SK-N-DZ (cell line): Measurements from ENCODE around the gene ZBTB24.
A peak's percentile ranks its signal among the peaks of the same experiment; 100 is the strongest.
"Not testable (repeated sequence)": the region's sequence is repeated elsewhere in the genome, so short reads cannot be mapped to it uniquely, and the experiment has no call there.

Experiments used
- DNase-seq: peaks from one replicate; pipeline ENCODE4 v3.0.0-alpha.2; 2015; ENCODE audit warnings: low spot score

Gene ZBTB24

DNA sequence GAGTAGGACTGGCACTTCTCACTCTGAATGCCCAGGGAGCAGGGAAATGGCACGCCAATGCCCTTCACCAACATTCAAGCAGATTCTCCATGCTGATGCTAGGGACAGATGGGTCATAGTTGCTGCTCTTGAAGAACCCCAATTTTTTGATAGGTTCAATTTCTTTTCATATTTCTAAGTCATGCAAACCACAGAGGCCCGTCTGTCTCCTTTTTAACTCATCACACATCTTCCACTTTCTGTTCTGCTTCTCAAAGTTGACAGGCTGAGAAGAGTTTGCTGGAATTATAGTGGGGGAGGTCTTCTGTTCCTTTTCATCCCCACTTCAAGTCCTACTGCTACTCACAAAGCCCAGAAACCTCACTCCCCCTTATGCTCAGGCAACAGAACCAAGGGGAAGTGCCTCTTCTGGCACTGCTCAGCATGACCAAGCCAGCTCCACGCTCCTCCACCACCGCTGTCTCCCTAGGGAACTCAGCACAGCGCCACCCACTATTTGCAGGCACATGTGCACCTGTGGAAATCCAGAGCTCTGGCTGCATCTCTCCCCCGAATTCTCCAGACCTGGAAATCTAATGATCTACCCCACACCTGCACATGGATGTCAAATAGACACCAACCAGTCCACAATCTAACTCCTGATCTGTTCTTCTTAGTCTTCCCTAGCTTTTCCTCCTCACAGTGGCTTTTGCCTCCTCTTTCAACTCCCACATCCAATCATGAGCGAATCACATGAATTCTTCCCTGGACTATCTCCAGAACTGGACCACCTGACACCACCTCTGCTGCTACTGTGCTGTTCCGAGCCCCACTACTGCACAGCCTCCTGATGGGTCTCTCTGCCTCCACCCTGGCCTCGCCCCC is 10.7 kb downstream of the ZBTB24 start:
- DNase-seq = no peak

DNA sequence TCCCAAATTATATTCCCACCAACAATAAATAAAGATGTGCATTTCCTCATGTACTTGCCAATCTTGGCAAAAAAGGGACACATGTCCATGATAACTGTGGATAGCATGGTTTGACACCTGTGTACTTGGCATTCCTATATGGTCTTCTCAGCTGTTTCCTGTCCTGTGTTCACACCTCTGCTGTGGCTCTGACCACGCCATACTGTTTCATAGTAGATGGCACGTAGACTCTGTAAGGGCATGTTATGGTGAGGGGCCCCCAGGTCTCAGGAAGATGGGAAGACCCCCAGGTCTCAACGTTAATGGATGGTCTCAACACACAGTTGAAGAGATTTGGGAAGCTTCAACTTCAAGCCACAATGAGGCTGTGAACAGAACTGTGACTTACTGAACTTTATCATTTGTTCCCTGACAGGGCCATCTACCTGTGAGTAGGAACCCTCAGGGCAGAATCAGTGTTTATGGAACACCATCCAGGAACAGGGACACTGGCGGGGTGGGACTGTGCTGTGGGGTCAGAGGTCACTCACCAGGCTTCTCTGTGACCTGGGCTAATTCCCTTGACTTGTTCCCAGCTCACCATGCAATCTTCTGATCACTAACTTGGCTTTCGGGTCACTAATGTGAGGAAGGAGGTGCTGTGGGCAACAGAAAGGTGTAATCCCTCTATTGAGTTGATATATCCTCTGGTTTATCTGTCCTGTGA is 11.8 kb downstream of the ZBTB24 start:
- DNase-seq = no peak

DNA sequence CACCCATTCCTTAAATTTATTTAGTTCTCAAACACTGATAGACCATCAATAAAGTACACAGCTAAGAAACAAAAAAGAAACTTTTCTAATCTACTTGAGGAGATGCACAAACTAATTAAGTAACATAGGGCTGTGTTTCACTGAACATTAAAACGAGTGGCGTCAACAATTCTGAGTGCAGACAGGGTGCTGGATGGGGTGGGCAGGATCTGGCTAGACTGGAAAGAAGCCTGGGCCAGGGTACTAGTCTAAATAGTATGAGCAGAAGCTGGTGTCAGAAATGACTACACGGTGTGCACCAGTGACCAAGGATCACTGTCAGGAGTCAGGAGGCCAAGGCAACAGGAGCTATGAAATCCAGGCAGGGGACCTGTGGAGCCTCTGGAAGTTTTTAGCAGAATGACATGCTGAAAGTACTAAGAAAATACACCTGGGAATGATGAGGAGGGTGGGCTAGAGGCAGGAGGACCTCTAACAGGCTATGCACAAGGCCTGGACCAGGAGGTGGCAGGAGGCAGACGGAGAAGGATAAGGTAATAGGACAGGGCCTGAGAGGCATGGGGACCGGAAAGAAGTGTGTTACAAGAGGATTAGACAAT is 13.3 kb downstream of the ZBTB24 start:
- no peak for DNase-seq

DNA sequence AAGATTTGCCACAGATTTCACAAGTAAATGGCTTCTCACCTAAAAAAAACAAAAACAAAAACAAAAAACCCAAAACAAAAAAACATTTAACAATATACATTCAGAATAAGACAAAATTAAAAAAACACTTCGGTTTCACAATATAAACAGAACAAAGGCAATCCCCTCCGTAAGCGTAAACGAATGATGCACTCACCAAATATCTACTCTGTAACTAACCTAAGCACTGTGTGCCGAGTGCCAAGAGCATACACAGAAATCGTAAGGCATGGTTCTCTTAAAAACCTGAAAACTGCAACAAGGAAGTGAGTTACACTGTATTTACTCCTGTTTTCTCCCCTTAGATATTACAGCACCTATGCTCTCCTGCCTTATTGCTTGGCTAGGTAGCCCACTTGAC is 15.3 kb downstream of the ZBTB24 start:
- no peak for DNase-seq

DNA sequence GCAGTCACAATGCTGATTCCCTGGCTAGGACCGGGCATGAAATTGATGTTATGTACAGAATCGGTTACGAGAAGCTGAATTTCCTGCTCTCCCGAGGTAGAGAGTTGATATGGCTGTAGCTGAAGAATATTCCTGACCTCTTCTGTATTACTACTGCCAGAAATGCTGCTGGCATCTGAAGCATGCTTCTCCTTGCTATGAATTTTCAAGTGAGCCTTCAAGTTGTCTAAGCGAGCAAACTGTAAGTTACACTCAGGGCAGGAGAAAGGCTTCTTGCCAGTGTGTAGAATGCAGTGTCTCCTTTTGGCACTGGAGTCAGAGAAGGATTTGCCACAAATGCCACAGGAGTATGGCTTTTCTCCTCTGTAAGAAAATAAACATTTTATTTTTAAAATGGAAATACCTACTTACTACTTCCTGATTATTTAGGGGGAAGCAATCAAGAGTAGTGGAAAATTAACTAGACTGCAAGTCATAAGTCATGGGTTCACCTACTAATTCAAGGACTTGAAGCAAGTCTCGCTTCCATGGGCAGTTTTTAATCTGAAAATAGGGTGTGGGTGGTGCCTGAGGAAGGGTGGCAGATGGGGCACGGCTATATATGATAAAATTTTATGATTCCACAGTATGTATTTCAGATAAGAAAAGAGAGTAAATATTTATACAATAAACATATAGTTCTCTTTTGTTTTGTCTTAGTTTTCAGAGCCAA is 16.7 kb downstream of the ZBTB24 start:
- DNase-seq = no peak

DNA sequence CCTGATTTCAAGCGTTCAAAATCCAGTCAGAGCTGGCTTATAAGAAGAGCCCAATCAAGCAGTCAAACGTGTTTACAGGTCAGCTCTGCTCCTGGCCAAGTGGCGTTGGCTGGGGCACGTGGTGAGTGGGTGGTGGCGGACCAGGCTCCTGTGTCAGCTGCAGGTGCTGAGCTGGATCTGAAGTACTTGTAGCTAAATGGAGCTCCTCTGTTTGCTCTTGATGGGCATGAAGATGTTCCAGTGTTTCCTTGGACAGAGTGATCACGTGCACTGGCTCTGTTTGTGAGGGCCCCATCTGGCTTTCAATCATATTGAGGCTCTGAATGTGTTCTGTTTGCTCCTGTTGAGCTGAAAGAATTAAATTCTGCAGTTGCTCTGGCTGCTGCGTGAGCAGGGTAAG is 17.2 kb downstream of the ZBTB24 start:
- DNase-seq = no peak

DNA sequence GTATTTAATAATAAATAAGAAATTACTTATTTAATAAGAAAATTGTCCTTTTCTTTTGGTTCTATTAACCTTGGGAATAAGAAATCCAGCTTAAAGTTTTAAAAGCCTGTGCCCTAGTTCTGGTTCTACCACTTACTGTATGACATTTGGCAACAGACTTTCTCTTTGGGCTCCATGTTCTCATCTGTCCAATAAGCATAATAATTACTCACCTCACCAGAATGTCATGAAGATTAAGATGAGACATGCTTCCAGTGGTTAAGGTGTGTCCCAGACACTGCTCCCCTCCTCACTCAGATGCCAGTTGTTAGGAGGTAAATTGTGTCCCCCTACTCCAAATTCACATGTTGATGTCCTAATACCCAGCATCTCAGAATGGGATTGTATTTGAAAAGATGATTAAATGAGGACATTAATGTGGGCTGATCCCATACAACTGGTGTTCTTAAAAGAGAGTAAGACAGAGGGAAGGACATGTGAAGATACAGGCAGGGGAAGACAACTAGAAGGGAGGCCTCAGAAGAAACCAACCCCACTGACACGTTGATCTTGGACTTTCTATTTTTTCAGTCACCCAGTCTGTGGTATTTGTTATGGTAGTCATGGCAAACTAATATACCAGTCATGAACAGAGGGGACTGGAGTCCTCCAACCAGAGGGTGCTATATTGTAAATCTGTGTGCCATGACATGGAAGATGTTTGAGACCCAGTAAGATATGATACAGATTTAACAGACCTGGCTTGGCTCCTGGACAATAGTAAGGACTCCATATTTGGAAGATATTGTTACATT is 21.1 kb downstream of the ZBTB24 start:
- no peak for DNase-seq

DNA sequence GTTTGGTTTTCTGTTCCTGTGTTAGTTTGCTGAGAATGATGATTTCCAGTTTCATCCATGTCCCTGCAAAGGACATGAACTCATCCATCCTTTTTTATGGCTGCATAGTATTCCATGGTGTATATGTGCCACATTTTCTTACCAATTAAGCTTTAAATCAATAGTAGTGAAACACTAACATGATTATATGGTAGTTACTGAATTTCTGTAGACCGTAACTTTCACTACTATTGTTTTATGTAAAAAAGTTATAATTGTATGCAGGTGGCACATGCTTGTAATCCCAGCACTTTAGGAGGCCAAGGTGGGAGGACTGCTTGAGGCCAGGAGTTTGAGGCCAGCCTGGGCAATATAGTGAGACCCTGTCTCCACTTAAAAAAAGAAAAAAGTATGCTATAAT is 21.8 kb downstream of the ZBTB24 start:
- not testable (repeated sequence) for DNase-seq

DNA sequence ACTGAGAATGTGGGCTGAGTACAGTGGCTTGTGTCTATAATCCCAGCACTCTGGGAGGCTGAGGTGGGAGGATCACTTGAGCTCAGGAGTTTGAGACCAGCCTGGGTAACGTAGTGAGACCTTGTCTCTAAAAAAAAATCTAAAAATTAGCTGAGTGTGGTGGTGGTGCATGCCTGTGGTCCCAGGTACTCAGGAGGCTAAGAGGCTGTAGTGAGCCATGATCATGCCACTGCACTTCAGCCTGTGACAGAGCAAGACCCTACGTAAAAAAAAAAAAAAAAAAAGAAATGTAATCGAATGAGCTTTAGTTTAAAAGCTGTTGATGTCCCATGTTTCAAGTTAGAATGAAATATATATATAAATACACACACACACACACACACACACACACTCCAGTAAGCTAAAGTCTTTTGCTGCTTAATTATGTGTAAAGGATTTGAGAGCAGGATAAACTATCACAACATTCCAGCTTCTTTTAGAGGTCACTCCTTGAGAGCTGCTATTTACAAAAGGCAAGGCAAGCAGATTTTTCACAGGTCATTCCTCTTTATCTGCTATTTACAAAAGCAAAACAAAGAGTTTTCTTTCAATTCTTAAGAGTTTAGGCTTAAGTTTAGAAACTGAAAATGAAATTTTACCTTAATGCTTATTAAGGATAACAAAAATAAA is 22.7 kb downstream of the ZBTB24 start:
- DNase-seq = no peak

DNA sequence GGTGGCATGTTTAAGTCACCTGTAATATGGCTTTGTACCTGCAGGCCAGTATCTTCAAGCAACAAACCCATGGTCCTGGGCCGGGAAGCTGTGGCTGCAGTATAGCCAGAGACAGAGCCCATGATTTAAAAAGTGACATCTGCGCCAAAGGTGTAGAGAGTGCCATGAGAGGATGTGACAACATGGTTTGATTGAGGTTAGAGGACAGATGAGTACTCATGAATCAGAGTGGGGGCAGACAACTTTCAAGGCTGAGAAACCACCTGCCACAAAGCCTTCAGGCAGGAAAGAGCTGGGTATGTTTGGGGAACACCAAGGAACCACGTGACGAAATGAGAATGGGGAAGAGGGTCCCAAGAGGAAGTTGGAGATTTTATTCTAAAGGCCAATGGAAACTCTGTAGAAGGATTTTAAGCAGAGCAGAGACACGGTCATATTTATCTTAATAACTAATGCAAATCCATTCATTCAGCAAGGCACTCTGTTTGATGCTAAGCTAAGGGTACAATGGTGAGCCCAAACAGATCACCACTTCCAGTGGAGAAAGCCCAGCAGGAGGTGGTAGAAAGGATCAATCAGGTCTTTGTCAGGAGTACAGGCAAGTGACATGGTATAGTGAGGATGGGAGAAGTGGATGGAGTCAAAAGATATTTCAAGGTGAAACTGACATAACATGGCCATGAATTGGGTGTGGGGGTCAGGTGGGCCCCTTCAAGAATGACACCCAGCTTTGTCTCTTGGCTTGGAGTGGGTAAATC is 24.1 kb downstream of the ZBTB24 start:
- DNase-seq = no peak

DNA sequence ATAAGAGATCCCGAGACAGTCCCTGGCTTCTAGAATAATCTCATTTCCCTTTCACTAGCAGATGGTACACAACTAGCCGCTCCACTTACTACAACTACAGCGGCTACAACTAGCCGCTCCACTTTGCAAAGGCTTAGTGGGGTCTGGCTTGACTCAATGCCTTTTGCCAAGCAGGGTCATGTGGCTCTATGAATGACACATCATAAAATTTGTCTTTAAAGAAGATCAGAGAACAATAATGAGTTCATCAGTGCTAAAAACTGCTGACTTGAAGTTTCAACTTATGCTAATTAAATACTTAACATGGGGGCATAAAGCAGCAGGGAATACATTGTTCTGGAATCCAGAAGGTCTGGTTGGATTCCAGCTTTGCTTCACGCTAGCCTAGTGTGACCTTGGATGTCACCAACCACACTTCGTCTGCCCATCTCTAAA is 25.4 kb downstream of the ZBTB24 start:
- DNase-seq = no peak

DNA sequence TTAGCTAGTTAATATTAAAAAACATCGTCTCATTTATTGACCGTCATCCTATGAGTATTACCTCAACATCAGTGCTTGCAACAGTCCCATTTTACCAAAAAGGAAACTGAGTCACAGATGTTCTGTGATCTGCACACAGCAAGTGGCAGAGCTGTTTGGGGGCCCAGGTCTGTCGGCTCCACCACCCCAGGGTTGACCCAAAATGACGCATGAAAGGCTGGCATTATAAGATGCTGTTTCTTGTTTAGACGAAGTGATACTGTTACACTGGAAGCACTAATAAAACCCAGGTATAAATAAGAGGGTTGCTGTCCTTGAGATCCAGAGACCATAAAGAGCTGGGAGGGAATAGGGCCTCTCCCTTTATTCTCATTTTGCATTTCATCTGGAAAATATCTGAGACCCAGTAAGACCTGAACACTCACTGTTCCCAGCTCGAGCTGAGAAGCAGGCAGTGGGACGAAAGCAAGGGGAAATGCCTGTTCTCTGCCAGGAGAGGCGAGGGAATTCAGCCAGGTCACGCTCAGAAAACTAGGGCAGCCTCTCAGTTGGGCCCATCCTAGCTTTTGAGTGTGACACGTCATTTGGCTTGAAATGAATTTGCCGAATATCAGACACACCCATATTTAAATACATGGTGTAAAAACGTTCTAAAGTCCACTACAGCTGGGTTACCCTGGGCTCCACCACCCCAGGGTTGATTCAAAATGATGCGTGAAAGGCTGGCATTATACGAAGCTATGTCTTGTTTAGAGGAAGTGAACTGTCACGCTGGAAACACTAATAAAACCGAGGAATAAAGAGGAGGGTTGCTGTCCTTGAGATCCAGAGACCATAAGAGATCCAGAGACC is 26.1 kb downstream of the ZBTB24 start:
- no peak for DNase-seq

DNA sequence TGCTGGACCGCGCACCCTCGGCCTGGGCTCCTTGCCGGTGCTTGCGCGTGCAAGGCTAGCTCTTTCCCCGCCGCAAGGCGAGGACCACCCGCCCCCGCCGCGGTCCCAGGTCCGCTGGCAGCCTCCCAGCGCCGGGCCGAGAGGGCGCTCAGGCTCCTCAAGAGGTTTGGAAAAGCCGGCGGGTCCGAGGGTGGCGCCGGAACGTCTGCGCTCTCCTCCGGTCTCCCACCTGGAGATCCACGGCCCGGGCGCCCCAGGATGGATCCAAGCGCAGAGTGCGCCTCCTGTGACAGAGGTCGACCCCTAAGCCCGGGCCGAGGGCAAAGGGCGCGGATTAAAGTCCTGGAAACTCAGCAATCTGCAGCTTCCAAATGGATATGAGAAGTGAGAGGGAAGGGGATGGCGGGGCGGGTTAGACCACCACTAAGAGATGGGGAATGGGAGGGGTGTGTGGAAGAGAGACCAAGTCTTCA is 26.9 kb downstream of the ZBTB24 start:
- no peak for DNase-seq

DNA sequence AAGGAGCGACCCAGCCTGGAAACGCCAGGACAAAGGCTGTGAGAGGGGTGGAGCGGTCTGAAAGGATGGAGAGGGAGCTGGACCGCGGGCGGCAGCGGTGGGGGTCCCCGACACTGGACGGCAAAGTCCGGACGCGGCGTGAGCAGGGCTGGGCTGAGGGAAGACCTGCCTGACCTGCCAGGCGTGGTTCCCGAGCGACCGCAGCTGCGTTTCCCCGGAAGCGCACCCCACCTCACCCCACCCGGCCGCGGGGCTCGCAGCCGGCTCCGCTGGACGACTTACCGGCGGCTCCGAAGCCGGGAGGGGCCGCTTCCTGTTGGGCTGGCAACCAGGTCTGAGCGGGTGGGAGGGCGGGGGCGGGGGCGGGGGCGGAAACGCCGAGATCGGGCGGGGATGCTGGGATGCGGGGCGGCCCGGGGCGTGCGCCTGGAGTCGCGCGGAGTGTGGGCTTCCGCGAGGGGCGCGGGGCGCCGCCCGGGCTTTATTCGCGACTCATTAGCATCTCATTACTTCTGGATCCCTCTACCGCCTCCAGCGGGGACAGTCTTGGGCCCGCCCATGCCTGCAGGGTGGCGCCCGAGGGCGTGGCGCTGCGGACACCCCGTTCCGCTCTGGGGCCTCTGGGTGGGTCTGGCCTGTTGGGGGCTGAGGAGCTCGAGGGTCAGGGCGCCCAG is 27.4 kb downstream of the ZBTB24 start, which contains the start of gene MICAL1:
Gene MICAL1 (minus strand): TSS at position 336 of the 674 bp plus-strand sequence. CDS start 1,576 bp downstream, outside the sequence.
- peak; percentile 83 for DNase-seq

DNA sequence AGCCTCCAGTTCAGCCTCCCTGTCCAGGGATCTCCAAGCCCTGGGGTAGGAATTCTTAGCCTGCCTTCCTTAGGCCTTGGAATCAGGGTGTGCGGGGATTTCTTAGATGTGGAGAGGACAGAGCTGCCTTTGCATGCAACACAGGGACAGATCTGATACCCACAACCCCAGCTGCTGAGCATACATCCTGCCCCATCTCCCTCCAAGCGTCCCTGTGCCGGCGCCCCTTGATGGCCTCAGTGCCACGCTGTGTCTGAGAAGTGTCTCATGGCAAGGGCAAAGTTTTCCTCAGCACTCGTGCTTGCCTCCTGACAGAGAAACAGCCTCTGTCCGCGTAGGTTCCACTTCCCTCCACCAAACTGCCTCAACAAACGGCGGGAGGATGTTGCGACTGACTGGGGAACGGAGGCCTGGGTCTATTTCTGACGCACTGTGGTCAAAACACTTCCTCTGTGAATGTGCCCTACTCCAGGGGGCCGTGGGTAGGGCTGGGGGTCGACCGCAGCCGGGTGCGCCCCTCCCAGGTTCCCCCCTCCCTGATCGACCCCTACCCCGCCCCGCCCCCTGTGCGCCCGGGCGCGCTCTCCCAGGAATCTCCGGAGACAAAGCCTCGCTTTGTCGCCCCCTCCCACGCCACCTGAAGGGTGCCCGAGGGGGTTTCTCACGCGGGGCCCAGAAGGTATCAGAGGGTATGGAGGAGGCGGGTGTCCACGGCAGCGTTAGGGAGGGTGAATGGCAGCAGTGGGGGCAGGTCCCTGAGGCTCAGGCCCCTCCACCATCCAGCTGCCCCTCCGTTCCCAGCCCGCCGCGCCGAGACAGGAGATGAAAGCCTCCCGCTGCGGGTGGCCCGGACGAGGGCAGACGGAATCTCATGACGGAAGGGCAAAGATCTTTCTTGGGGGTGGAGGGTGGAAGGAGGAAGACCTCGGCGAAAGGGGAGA is 28.3 kb downstream of the ZBTB24 start:
- DNase-seq = peak; percentile 33

DNA sequence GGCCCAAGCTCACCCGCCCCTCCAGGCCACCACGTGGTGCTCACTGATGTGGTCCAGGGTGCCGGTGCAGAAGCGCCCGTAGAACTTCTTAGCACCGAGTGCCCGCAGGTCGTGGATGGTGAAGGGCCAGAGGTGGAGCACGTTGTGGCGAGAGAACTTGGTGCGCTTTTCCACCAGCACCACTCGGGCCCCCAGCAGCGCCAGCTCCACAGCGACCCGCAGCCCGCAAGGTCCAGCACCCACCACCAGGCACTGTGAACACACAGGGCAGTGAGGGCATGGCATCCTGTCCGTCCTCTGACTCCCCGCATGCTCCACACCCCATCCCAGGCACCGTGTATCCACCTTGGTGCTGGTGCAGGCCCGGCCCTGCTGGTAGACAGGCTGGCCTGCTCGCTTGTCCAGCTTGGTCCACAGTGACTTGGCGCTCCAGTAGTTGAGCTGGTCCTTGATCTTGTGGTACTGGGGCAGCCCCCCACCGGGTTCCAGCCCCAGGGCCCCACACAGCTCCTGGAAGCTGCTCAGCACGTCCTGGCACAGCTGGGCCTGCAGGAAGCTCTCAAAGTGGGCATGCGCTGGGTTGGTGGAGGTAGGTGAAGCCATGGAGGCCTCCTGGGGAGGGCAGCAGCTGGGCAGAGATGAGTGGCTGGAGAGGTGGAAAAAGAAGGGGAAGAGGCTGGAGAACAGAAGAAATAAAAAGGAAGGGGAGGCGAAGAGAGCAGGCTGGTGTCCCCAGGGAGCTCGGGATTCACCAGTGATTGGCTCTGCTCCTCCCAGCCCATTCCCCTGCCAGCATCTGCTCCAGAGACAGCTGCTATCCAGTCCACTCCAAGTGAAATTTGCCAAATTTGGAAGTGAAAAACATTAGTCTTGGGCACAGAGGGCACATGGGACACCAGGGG is 29.2 kb downstream of the ZBTB24 start:
- peak; percentile 79 for DNase-seq
